ENCODE results near the gene DMXL2. TPM values are rescaled to one million over a fixed set of nuclear protein-coding genes. Genes with fewer than 3 reads are reported as not detected.

The DMXL2 gene
- total RNA-seq, 2 donors from 2014 or later: 10.0 to 22.2 TPM

GRCh38 chr15:51416129-51416528 is 206.4 kb downstream of the DMXL2 start:
- H3K9me3 ChIP-seq: no peaks in the 10 kb centered on the region
- TF ChIP-seq CTCF (IDR thresholded peaks at IDR 0.05): no peak
- no peak overlapping the region for H3K27ac ChIP-seq
- no peaks in the 10 kb centered on the region for H3K4me1 ChIP-seq
- no peak for DNase-seq (ENCODE audit: low spot score)
- no peaks in the 10 kb centered on the region for H3K27me3 ChIP-seq
- no peaks in the 10 kb centered on the region for H3K36me3 ChIP-seq
- H3K4me3 ChIP-seq: no peak overlapping the region

GRCh38 chr15:51414256-51414860 is 208.2 kb downstream of the DMXL2 start:
- H3K27me3 ChIP-seq: no peaks in the 10 kb centered on the region
- DNase-seq (ENCODE audit: low spot score): no peak
- no peaks in the 10 kb centered on the region for H3K9me3 ChIP-seq
- H3K36me3 ChIP-seq: no peaks in the 10 kb centered on the region
- H3K4me3 ChIP-seq: no peak overlapping the region
- H3K4me1 ChIP-seq: no peaks in the 10 kb centered on the region
- H3K27ac ChIP-seq: no peak overlapping the region
- TF ChIP-seq CTCF (IDR thresholded peaks at IDR 0.05): no peak

GRCh38 chr15:51405693-51406523 is 216.7 kb downstream of the DMXL2 start:
- no peak overlapping the region for H3K4me3 ChIP-seq
- H3K4me1 ChIP-seq: no peaks in the 10 kb centered on the region
- H3K27ac ChIP-seq: no peak overlapping the region
- no peak for TF ChIP-seq CTCF (IDR thresholded peaks at IDR 0.05)
- H3K36me3 ChIP-seq: no peaks in the 10 kb centered on the region
- no peaks in the 10 kb centered on the region for H3K9me3 ChIP-seq
- no peaks in the 10 kb centered on the region for H3K27me3 ChIP-seq
- DNase-seq (ENCODE audit: low spot score): peak; percentile 18

- Histone ChIP-seq H3K27me3 (no peaks in the 10 kb centered on the region), H3K9me3 (no peaks in the 10 kb centered on the region), H3K27ac (no peak overlapping the region), H3K36me3 (no peaks in the 10 kb centered on the region), H3K4me3 (no peak overlapping the region), H3K4me1 (no peaks in the 10 kb centered on the region)
- peak; percentile 53 for DNase-seq (ENCODE audit: low spot score)
- TF ChIP-seq CTCF (IDR thresholded peaks at IDR 0.05): no peak
These were observed 218.4 kb downstream of the DMXL2 start for GRCh38 chr15:51403946-51404695.

GRCh38 chr15:51403072-51403878 is 219.3 kb downstream of the DMXL2 start:
- Histone ChIP-seq H3K9me3 (no peaks in the 10 kb centered on the region), H3K4me1 (no peaks in the 10 kb centered on the region), H3K36me3 (no peaks in the 10 kb centered on the region), H3K4me3 (no peak overlapping the region), H3K27ac (no peak overlapping the region), H3K27me3 (no peaks in the 10 kb centered on the region)
- peak; percentile 56 for DNase-seq (ENCODE audit: low spot score)
- TF ChIP-seq CTCF (IDR thresholded peaks at IDR 0.05): peak; percentile 31 to 67
